Stimulated activated CD8-positive, alpha-beta memory T cell treated with anti-CD3 and anti-CD28 coated beads, Interleukin-7, amount 100 ng/mL, for 1 hour (primary cell): ENCODE results near the gene MESP1.

Experiments used
- DNase-seq, 2 donors: peaks; one replicate each; pipeline ENCODE4 v3.0.0-alpha.2; 2020; ENCODE audit warnings: low read depth in 2 of 2

MESP1 gene

DNA sequence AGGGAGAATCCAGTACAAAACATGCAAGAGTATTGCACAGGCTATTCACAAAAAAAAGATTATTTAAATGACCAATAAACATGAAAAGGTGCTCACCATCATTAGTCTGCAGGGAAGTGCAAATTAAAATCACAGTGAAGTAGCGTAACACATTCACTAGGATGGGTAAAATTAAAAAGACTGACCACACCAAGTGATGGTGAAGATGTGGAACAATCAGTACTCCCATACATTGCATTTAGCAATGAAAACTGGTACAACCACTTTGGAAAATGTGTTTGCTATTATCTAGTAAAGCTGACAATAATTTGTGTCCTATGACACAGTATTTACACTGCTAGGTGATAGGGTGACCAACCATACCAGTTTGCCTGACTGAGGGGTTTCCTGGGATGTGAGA, 26.4 kb downstream of the MESP1 start:
- DNase-seq, result no peak

GRCh38 chr15:89723031-89723430, 28.0 kb downstream of the MESP1 start:
- DNase-seq, result no peak

DNA sequence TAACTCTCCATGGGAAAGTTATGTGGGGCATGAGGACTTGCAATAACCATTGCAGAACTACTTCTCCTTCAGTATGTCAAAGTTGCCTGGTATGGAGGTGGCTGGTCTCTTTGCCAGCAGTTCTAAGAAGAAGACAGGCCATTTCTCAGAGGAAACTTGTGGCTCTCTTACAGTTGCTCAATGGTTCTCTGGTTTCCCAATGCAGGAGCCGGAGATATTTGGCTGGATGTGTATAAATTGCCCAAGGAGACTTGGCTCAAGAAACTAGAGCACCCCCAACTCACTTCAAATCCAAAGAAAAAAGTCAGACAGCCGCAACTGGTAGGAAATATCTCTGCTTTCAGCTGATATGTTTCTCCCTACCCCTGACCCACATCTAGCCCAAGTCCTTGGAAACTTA, 36.3 kb downstream of the MESP1 start:
- DNase-seq, result no peak

- DNase-seq, result no peak
Measured at GRCh38 chr15:89707577-89707976, 43.5 kb downstream of the MESP1 start.

DNA sequence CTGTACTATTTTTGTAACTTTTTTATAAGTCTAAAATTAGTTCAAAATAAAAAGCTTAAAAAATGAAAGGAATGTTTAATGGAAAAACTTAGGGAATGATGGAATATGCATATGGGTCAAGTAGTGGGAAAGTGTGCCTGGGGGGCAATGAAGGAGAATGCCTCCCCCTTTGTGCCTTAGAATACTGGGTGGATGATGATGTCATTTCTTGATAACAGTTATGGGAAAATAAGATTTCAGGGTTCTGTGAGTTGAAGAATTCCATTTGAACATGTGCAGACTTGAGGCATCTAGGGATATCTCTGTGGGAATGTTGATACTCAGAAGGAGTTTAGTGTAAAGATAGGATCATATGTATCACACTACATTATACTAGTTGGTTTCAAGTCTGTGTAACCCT, 46.6 kb downstream of the MESP1 start:
- no peak for DNase-seq
